ENCODE measurements around the gene OPCML.

DNA sequence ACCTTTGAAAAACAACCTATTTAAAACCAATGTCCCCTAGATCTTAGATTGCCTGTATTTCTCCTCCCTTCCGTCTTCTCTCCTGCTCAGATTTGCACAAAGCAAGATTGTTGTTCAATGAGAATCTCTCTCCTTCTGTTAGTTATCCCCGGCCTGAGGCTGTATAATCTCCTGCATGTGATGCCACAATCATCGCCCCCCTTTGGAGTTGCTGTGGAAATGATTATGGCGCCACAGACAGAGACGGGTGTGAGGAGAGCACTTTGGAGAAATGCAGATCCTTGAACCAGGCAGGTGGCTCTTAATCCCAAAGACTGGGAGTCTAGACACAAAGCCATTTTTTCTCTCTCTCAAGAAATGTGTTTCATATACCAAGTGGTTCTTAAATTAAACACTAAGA, 941.3 kb downstream of the OPCML start:
- TF ChIP-seq EZH2phosphoT487 (IDR thresholded peaks at IDR 0.05; ENCODE audit: borderline replicate concordance, low read length), result no peak
- TF ChIP-seq, protein P1, sequence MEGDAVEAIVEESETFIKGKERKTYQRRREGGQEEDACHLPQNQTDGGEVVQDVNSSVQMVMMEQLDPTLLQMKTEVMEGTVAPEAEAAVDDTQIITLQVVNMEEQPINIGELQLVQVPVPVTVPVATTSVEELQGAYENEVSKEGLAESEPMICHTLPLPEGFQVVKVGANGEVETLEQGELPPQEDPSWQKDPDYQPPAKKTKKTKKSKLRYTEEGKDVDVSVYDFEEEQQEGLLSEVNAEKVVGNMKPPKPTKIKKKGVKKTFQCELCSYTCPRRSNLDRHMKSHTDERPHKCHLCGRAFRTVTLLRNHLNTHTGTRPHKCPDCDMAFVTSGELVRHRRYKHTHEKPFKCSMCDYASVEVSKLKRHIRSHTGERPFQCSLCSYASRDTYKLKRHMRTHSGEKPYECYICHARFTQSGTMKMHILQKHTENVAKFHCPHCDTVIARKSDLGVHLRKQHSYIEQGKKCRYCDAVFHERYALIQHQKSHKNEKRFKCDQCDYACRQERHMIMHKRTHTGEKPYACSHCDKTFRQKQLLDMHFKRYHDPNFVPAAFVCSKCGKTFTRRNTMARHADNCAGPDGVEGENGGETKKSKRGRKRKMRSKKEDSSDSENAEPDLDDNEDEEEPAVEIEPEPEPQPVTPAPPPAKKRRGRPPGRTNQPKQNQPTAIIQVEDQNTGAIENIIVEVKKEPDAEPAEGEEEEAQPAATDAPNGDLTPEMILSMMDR (conservative IDR thresholded peaks at IDR 0.05; ENCODE audit: low read depth, low read length), result no peak
- TF ChIP-seq EZH2 (IDR thresholded peaks at IDR 0.05; ENCODE audit: low read length, unreplicated experiment), result no peak

All from PC-3 (cell line).